A673 (cell line): ENCODE measurements around the gene IGFBP3.

Experiments used
- EZH2 ChIP-seq: fragments of 200-600 bp; sonication (generic); IDR thresholded peaks from 2 replicates; pipeline ENCODE4 v1.6.1; 2017; ENCODE audit warnings: borderline replicate concordance, low read depth, mild to moderate bottlenecking, mixed read lengths, antibody characterized with exemption, low read length; ENCODE audit not compliant: poor library complexity, severe bottlenecking
- TF ChIP-seq, protein P1 (sequence below): fragments of 300-800, 200-600 bp; sonication (generic); conservative IDR thresholded peaks from 2 replicates; pipeline ENCODE4 v1.5.1; 2017; ENCODE audit warnings: low read depth, mild to moderate bottlenecking, antibody characterized with exemption, low read length, moderate library complexity, mixed read lengths

DNA sequence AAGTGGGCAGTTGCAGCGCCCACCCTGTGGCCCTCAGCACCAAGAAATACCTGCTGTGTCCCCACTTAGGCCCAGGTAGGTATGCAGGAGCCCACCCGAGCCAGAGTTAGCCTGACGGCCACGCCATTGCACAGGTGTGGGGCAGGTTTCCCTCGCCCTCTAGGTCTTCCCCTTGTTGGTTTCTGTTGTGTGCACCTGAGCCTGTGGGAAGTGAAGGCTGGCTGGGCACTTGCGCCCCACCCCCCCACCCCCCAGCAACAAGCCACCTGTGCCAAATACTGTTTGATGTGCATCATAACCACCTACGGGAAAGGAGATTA is 48.1 kb downstream of the IGFBP3 start, which contains the start of gene CCDC201:
- TF ChIP-seq, protein P1, sequence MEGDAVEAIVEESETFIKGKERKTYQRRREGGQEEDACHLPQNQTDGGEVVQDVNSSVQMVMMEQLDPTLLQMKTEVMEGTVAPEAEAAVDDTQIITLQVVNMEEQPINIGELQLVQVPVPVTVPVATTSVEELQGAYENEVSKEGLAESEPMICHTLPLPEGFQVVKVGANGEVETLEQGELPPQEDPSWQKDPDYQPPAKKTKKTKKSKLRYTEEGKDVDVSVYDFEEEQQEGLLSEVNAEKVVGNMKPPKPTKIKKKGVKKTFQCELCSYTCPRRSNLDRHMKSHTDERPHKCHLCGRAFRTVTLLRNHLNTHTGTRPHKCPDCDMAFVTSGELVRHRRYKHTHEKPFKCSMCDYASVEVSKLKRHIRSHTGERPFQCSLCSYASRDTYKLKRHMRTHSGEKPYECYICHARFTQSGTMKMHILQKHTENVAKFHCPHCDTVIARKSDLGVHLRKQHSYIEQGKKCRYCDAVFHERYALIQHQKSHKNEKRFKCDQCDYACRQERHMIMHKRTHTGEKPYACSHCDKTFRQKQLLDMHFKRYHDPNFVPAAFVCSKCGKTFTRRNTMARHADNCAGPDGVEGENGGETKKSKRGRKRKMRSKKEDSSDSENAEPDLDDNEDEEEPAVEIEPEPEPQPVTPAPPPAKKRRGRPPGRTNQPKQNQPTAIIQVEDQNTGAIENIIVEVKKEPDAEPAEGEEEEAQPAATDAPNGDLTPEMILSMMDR: no peak
- TF ChIP-seq EZH2: no peak
